K562 (cell line): ENCODE results near the gene SEMA6B. TPM values are rescaled to one million over a fixed set of nuclear protein-coding genes. Genes with fewer than 3 reads are reported as not detected.

Source experiments
- ATAC-seq: fragments of 200-7000 bp; cut with Tn5 transposase; 3 replicates; pipeline ENCODE4 v1.9.1; 2020; ENCODE audit warnings: moderate library complexity
- BruUV-seq: library from RNA; stranded (reverse); fragments of 400-500 nt; replicated peaks from 2 replicates; lab custom pipeline; 2021; lab: Mats Ljungman, UMichigan
- CTCF ChIA-PET: fragments of 300-600 bp; formaldehyde crosslinking; extraction: SDS; loops from one replicate; lab custom pipeline; 2021; ENCODE audit warnings: low intra/inter-chr PET ratio; lab: Yijun Ruan, JAX
- POLR2A ChIA-PET: fragments of 300-600, 350-650 bp; sonication (Branson Sonifier 250); formaldehyde crosslinking; extraction: SDS; loops from one replicate; lab custom pipeline; 2021; ENCODE audit warnings: antibody characterized with exemption, inconsistent platforms; lab: Yijun Ruan, JAX
- DNase-seq, 4 experiments: peaks; one replicate each; pipeline versions ENCODE4 v3.0.0 to v3.0.0-alpha.2; 2011 to 2018; ENCODE audit warnings: low spot score in 3 of 4, mixed read lengths in 3 of 4; ENCODE audit errors: extremely low read depth in 1 of 4
- FAIRE-seq: peaks from 2 replicates; lab custom pipeline; 2011; peaks lifted over from hg19 to GRCh38; lab: Jason Lieb, UNC
- H2AFZ ChIP-seq: 2 replicates; pipeline ENCODE4 v1.6.0; 2011; ENCODE audit warnings: low read depth, low read length, control low read depth, inconsistent platforms
- H3K27ac ChIP-seq: fragments of 200-600 bp; 3 replicates; pipeline ENCODE4 v1.8.0; 2011; ENCODE audit warnings: low read depth, mild to moderate bottlenecking, control low read depth, inconsistent platforms, low read length, moderate library complexity, mixed read lengths; ENCODE audit errors: extremely low read depth
- H3K27me3 ChIP-seq, 2 experiments: fragments of 300-600 bp in 1 of 2; 2 replicates in 1 of 2; 3 replicates in 1 of 2; pipeline versions ENCODE4 v1.6.0 to v1.8.0; 2011; ENCODE audit warnings: inconsistent platforms in 2 of 2, low read length in 2 of 2, mild to moderate bottlenecking in 1 of 2, mixed read lengths in 1 of 2, moderate library complexity in 1 of 2; ENCODE audit not compliant: control insufficient read depth in 2 of 2, insufficient read depth in 2 of 2
- H3K36me3 ChIP-seq: fragments of 300-600 bp; 3 replicates; pipeline ENCODE4 v1.8.0; 2011; ENCODE audit warnings: mild to moderate bottlenecking, low read length, inconsistent platforms; ENCODE audit not compliant: control insufficient read depth, insufficient read depth
- H3K4me1 ChIP-seq, 2 experiments: fragments of 200-600 bp in 1 of 2; replicated peaks in 1 of 2; 2 replicates in 1 of 2; 3 replicates in 1 of 2; pipeline versions ENCODE4 v1.5.1 to v1.8.0; 2011; ENCODE audit warnings: inconsistent platforms in 2 of 2, low read length in 2 of 2, mild to moderate bottlenecking in 1 of 2, mixed read lengths in 1 of 2, moderate library complexity in 1 of 2; ENCODE audit not compliant: control insufficient read depth in 2 of 2, insufficient read depth in 2 of 2
- H3K4me2 ChIP-seq: 2 replicates; pipeline ENCODE4 v1.6.1; 2011; ENCODE audit warnings: low read length, control low read depth, inconsistent platforms, mixed read lengths; ENCODE audit not compliant: insufficient read depth
- H3K4me3 ChIP-seq: fragments of 200-600 bp; sonication (generic), shearing (Covaris generic); 2 replicates; pipeline ENCODE4 v1.5.1; 2016; ENCODE audit warnings: control low read depth, inconsistent platforms
- H3K79me2 ChIP-seq: fragments of 200-600 bp; 3 replicates; pipeline ENCODE4 v1.8.0; 2011; ENCODE audit warnings: low read length, inconsistent platforms; ENCODE audit not compliant: control insufficient read depth, insufficient read depth
- H3K9ac ChIP-seq, 2 experiments: 2 replicates each; pipeline versions ENCODE4 v1.6.0 to v1.6.1; 2011; ENCODE audit warnings: low read depth in 2 of 2, low read length in 2 of 2, control low read depth in 1 of 2, inconsistent platforms in 1 of 2, mild to moderate bottlenecking in 1 of 2, mixed read lengths in 1 of 2; ENCODE audit not compliant: insufficient read depth in 1 of 2
- H3K9me1 ChIP-seq: one replicate; pipeline ENCODE4 v1.6.0; 2011; ENCODE audit warnings: inconsistent platforms, mild to moderate bottlenecking, low read length, moderate library complexity; ENCODE audit not compliant: control insufficient read depth, insufficient read depth
- H3K9me3 ChIP-seq: replicated peaks from 2 replicates; pipeline ENCODE4 v1.5.1; 2011; ENCODE audit warnings: low read depth, low read length, inconsistent platforms; ENCODE audit not compliant: control insufficient read depth, insufficient read depth
- H4K20me1 ChIP-seq: replicated peaks from 2 replicates; pipeline ENCODE4 v1.6.1; 2011; ENCODE audit warnings: low read length, inconsistent platforms, mixed read lengths; ENCODE audit not compliant: control insufficient read depth, insufficient read depth
- ARNT ChIP-seq, 2 experiments: fragments of 450-650 bp; IDR thresholded peaks; 2 replicates each; pipeline ENCODE4 v1.6.1; 2016; ENCODE audit warnings: mild to moderate bottlenecking in 1 of 2
- CTCFL ChIP-seq: IDR thresholded peaks from 2 replicates; pipeline ENCODE4 v1.6.1; 2011; ENCODE audit warnings: borderline replicate concordance, low read depth, mild to moderate bottlenecking, moderate library complexity, low read length; ENCODE audit not compliant: insufficient read depth, poor library complexity, severe bottlenecking
- HNRNPL ChIP-seq: fragments of 200-400 bp; formaldehyde crosslinking; IDR thresholded peaks from 2 replicates; pipeline ENCODE4 v1.6.1; 2017; ENCODE audit warnings: low read depth, mild to moderate bottlenecking, low read length
- LEF1 ChIP-seq: fragments of 450-650 bp; IDR thresholded peaks from 2 replicates; pipeline ENCODE4 v1.6.1; 2016; ENCODE audit warnings: mild to moderate bottlenecking
- MYC ChIP-seq, 2 experiments: fragments of 250-450 bp in 1 of 2; sonication (Bioruptor Pico) in 1 of 2; IDR thresholded peaks; 2 replicates each; pipeline versions ENCODE4 v1.5.1 to v1.6.1; 2012 to 2021; ENCODE audit warnings: low read depth in 2 of 2, borderline replicate concordance in 1 of 2, improper control_type of control experiment in 1 of 2, low read length in 1 of 2, mild to moderate bottlenecking in 1 of 2, moderate library complexity in 1 of 2
- NR4A1 ChIP-seq, 2 experiments: fragments of 250-450 bp in 1 of 2; fragments of 450-650 bp in 1 of 2; sonication (Bioruptor Pico) in 1 of 2; IDR thresholded peaks; 2 replicates each; pipeline versions ENCODE4 v1.4.0 to v1.6.1; 2016 to 2020; ENCODE audit warnings: mild to moderate bottlenecking in 2 of 2, missing compliant biosample characterization in 1 of 2, missing genetic modification characterization in 1 of 2, moderate library complexity in 1 of 2
- POLR2B ChIP-seq: fragments of 450-650 bp; IDR thresholded peaks from 2 replicates; pipeline ENCODE4 v1.6.1; 2018; ENCODE audit warnings: low read depth; ENCODE audit not compliant: partially characterized antibody
- SMARCA4 ChIP-seq: fragments of 450-650 bp; IDR thresholded peaks from 2 replicates; pipeline ENCODE4 v1.6.1; 2016
- SNIP1 ChIP-seq: fragments of 450-650 bp; IDR thresholded peaks from 2 replicates; pipeline ENCODE4 v1.7.1; 2017; ENCODE audit warnings: low read depth, mild to moderate bottlenecking
- TSC22D4 ChIP-seq: fragments of 450-650 bp; IDR thresholded peaks from 2 replicates; pipeline ENCODE4 v1.6.1; 2016; ENCODE audit warnings: missing genetic modification characterization, missing biosample characterization, control low read depth
- ZNF217 ChIP-seq: sonication (generic); formaldehyde crosslinking; IDR thresholded peaks from 2 replicates; pipeline ENCODE4 v1.8.0; 2022; ENCODE audit warnings: mild to moderate bottlenecking, missing genetic modification reagents
- ZNF274 ChIP-seq: IDR thresholded peaks from 2 replicates; pipeline ENCODE4 v1.6.1; 2011; ENCODE audit warnings: low read depth, mild to moderate bottlenecking, low read length, moderate library complexity, borderline replicate concordance
- ZNF77 ChIP-seq: fragments of 250-450 bp; sonication (Bioruptor Pico); IDR thresholded peaks from 2 replicates; pipeline ENCODE4 v1.5.0; 2020
- WGBS: fragments of 100-300 bp; shearing (Covaris generic); methylation state at CpG from one replicate; pipeline ENCODE4 v1.1.6; 2016; ENCODE audit warnings: low coverage, mixed read lengths; ENCODE audit not compliant: insufficient coverage; ENCODE audit errors: missing lambda C conversion rate; 5-methylcytosine and 5-hydroxymethylcytosine counted together
- in situ Hi-C: fragments of 300-500 bp; cut with MboI; formaldehyde crosslinking; loops from 4 replicates; pipeline ENCODE4 v1.15.0; 2018; ENCODE audit warnings: inconsistent platforms, mixed read lengths
- intact Hi-C: fragments of 100-400 bp; cut with micrococcal nuclease; formaldehyde crosslinking; loops from 2 replicates; pipeline ENCODE4 v1.14.2; 2022
- polyA plus RNA-seq, 8 experiments: library from polyadenylated mRNA; depleted of rRNA in 4 of 8; stranded (reverse) in 5 of 8; unstranded in 3 of 8; fragments of >200 nt; fragmentation: Nextera tagmentation in 2 of 8; fragmentation: Illumina TruSeq in 1 of 8; extraction: Ambion mirVana in 2 of 8; extraction: Trizol in 1 of 8; gene quantifications; 2 replicates each; pipeline versions ENCODE4 v1.2.1 to v1.2.3, GENCODE V29; 2011 to 2014; ENCODE audit warnings: inconsistent platforms in 1 of 8, missing spikeins in 1 of 8
- total RNA-seq, 7 experiments: library from RNA; depleted of rRNA in 6 of 7; stranded (reverse); fragments of >200 nt in 6 of 7; fragmentation: Illumina TruSeq in 2 of 7; extraction: Trizol in 2 of 7; gene quantifications; 2 replicates each; pipeline versions ENCODE4 v1.2.1 to v1.2.3, GENCODE V29; 2011 to 2021; ENCODE audit warnings: low replicate concordance in 1 of 7
- TF ChIP-seq, protein P1 (sequence below), 2 experiments: IDR thresholded peaks in 1 of 2; conservative IDR thresholded peaks in 1 of 2; 2 replicates each; pipeline ENCODE4 v1.6.1; 2016; ENCODE audit warnings: low read depth in 2 of 2, mild to moderate bottlenecking in 1 of 2, missing compliant biosample characterization in 1 of 2, missing genetic modification characterization in 1 of 2, moderate library complexity in 1 of 2

Gene SEMA6B
- total and polyA plus RNA-seq, 9 of the 15 experiments (the other 6 are each of a cell fraction or from before 2014, with no cell fraction given) = 0.65 to 4.6 (median 2.5) TPM; not detected in 2

DNA sequence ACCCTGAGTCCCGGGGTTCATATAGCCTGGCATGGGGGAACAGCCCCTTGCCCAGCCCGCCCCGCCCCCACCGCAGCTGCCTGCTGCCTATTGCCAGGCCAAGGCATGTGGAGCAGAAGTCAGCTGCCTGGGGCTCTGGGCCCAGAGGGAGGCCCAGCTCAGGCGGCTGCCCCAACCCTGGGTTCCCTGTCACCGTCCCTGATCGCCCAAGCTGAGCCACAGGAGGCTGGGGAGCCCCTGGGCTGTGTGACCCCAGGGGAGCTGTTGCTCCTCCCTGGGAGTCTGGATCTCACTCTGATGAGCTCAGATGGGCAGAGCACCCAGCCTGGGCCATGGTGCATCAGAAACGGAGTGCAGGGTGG lies 42.6 kb downstream of the SEMA6B start:
- H3K27ac ChIP-seq = no peak overlapping the region
- ChIA-PET CTCF (no interaction called here), POLR2A (interaction anchor here (1.2 kb wide), 1 partner anchor 8 kb away, joined by 3 read pairs; no protein-coding TSS in a partner anchor)
- TF ChIP-seq MYC (IDR thresholded peaks at IDR 0.05; ENCODE audit: low read depth, low read length) (no peak), MYC (CRISPR knock-in tag; IDR thresholded peaks at IDR 0.05; ENCODE audit: borderline replicate concordance, low read depth) (no peak), ZNF274 (no peak), ZNF77 (CRISPR knock-in tag) (no peak), NR4A1 (CRISPR knock-in tag; IDR thresholded peaks at IDR 0.05) (no peak), NR4A1 (tag; IDR thresholded peaks at IDR 0.05) (no peak), SMARCA4 (no peak), CTCFL (no peak), ZNF217 (no peak), POLR2B (no peak), SNIP1 (no peak), HNRNPL (no peak), TSC22D4 (tag) (no peak), ARNT (IDR thresholded peaks at IDR 0.05) (no peak), LEF1 (no peak)
- TF ChIP-seq, protein P1, sequence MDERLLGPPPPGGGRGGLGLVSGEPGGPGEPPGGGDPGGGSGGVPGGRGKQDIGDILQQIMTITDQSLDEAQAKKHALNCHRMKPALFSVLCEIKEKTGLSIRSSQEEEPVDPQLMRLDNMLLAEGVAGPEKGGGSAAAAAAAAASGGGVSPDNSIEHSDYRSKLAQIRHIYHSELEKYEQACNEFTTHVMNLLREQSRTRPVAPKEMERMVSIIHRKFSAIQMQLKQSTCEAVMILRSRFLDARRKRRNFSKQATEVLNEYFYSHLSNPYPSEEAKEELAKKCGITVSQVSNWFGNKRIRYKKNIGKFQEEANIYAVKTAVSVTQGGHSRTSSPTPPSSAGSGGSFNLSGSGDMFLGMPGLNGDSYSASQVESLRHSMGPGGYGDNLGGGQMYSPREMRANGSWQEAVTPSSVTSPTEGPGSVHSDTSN (CRISPR knock-in tag; IDR thresholded peaks at IDR 0.05; ENCODE audit: low read depth) = no peak
- TF ChIP-seq, protein P1 (tag; conservative IDR thresholded peaks at IDR 0.05; ENCODE audit: low read depth) = no peak
- no peaks in the 10 kb centered on the region for H3K79me2 ChIP-seq
- H4K20me1 ChIP-seq = 0 out of 2 replicates have a peak, but pooled peaks cover 3% of the 10 kb centered on the region
- in situ Hi-C loops = loop anchor here (5.0 kb wide), 1 partner anchor 245 kb away; no protein-coding TSS in a partner anchor
- H2AFZ ChIP-seq = no peak overlapping the region
- DNase-seq (no peak), ATAC-seq (no peak), FAIRE-seq (no peak)
- peaks cover 0 to 29% of the 10 kb centered on the region in 2 experiments; a peak in 2 of 5 replicates for H3K4me1 ChIP-seq
- H3K4me2 ChIP-seq = no peak overlapping the region
- no peaks in the 10 kb centered on the region for H3K9me3 ChIP-seq
- no peaks in the 10 kb centered on the region for H3K9me1 ChIP-seq
- WGBS = 9% methylated on average over 7 of the region's 8 CpGs
- no peak overlapping the region for H3K9ac ChIP-seq
- intact Hi-C loops = no loop called here
- peaks cover 14 to 32% of the 10 kb centered on the region in 2 experiments; a peak in 4 of 5 replicates for H3K27me3 ChIP-seq
- no TSS peak for BruUV-seq
- H3K4me3 ChIP-seq = no peak overlapping the region
- no peaks in the 10 kb centered on the region for H3K36me3 ChIP-seq
